ENCODE data around the gene SIGLEC15. TPM values are rescaled to one million over a fixed set of nuclear protein-coding genes. Genes with fewer than 3 reads are reported as not detected.
"Not testable (repeated sequence)": the region's sequence is repeated elsewhere in the genome, so short reads cannot be mapped to it uniquely, and the experiment has no call there.

Gene SIGLEC15
- total RNA-seq, 1 donor: 6.2 TPM

DNA sequence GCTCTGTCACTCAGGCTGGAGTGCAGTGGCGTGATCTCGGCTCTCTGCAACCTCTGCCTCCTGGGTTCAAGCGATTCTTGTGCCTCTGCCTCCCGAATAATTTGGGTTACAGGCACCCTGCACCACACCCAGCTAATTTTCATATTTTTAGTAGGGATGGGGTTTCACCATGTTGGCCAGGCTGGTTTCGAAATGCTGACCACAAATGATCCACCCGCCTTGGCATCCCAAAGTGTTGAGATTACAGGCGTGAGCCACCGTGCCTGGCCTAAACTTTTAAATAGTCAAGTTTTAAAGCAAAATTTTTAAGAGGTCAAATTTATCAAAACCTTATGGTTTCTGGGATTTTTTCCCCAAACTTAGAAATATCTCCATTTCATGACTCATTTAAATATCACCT is 6.7 kb upstream of the SIGLEC15 start:
- DNase-seq (ENCODE audit: low read depth in 2 of 3, low spot score in 2 of 3): not testable (repeated sequence)

DNA sequence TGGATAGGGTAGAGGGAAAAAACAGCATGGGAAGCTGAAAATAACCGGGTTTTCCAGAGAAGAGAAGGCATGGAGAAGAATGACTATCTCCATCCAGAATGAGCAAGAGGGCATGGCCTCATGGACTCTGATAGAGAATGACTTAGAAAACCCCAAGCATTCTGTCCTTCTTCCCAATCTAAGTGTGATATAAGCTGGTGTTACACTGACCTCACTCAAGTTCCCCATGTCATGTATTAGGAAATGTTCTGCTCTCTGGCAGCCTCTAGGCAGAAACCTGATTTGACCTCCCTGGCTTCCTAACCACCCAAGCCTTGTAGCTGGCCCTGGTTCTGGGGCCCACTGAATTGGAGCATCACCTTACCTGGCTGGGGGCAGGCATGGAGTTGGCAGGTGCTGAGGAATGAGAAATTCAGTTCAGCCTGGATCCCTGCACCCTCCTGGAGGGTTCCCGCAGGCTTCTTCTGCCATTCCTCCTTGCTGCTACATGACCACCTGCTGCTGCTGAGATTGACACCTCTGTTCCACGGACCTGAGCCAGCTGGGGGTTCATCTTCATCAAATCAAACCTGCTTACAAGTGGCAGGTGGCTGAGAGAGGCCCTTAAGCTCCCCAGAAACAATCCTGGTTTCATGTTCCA is 5.2 kb upstream of the SIGLEC15 start:
- DNase-seq (ENCODE audit: low read depth in 2 of 3, low spot score in 2 of 3): no peak

DNA sequence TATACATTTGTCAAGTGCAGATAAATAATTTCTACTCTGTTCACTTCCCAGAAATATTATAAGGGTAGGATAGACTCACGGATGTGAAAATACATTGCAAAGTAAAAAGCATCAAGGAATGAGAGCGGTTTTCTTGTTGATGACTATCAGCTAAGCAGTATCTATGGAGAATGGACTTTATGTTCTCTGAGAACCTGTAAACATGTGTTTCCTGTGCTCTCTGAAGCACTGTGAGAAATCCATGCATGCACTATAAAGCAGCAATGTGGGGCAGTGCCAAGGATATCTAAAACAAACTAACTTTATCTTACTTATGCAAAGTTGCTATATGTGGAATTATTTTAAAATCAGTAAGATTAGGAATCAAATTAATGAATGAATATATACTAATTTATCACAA is 4.4 kb upstream of the SIGLEC15 start:
- DNase-seq (ENCODE audit: low read depth in 2 of 3, low spot score in 2 of 3): peak in 1 of 3 donors; percentile 48

DNA sequence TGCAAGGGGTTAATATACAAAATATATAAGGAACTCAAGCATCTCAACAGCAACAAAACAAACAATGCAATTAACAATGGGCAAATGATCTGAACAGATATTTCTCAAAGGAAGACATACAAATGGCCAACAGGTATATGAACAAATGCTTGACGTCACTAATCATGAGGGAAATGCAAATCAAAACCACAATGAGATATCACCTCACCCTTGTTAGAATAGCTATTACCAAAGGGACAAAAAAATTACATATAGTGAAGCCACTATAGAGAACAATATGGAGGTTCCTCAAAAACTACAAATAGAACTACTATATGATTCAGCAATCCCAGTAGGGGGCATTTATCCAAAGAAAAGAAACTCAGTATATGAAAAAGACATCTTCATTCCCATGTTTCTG is 3.8 kb upstream of the SIGLEC15 start:
- DNase-seq (ENCODE audit: low read depth in 2 of 3, low spot score in 2 of 3): no peak

DNA sequence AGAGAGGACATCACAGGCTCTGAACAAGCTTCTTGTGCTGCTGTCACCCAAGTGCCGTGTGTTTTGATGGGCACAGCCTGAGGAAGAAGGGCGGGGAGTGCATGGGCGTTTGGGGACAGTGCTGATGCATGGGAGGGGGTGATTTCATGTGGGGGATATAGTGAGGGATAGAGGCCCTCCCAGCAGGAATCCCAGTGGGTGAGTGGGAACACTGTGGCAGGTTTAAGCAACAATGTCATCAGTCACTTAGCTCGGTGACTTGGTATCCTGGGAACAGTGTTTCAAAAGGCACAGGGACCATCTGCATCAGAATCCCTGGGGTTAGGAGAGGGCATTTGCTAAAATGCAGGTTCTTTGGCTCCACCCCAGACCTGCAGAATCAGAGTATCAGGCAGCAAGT is 609 bp downstream of the SIGLEC15 start:
- DNase-seq (ENCODE audit: low read depth in 2 of 3, low spot score in 2 of 3): no peak

DNA sequence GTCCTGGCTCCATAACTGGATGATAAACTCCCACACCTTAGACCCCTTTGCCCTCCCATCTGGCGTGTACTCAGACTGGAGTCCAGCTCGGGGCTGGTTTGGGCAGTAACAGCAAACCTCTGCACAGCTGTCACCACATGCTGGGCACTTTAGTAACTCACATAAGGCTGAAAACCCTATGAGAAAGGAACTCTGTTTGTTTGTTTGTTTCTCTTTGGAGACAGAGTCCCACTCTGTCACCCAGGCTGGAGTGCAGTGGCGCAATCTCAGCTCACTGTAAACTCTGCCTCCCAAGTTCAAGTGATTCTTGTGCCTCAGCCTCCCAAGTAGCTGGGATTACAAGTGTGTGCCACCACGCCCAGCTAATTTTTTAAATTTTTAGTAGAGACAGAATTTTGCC is 1.2 kb downstream of the SIGLEC15 start:
- DNase-seq (ENCODE audit: low read depth in 2 of 3, low spot score in 2 of 3): not testable (repeated sequence)

DNA sequence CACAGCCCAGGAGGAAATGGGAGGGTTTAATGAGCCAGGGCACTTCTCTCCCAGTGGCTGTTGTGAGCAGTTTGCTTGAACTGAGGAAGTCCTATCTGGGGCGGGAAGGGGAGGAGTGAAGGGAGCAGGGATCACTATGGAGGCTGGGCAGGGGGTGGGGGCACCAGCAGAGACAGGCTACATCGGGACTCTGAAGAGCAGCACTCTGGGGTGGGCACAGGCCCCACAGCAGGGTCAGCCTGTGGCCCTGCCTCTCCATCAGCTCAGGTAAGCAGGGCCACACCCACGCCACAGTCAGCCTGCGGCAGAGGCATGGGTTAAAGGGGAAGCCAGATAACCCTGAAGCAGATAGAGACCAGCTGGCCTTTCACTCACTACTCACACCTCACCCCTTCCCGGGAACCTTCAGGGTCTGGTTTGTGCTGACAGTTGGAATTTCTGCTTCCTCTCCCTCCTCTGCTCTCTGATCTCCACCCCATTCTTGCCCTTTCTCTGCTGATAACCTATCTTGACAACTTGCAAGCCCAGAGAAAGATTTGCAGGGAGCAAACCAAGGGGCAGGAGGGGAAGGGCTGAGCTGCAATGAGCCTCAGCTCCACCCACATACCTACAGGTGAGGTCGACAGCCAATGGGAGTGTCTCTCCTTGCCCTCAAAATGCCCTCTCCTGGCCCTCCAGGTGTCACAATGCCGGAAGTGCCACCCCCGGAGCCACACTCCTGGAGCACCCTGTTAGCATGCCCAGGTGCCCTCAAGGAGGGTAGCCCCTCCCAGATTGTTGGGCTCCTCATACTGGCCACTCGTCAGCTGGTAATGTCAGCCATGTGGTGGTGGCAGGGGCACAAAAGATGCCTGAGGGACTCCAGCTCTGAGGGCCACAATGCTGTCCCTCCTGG is 3.7 kb downstream of the SIGLEC15 start:
- DNase-seq (ENCODE audit: low read depth in 2 of 3, low spot score in 2 of 3): no peak

DNA sequence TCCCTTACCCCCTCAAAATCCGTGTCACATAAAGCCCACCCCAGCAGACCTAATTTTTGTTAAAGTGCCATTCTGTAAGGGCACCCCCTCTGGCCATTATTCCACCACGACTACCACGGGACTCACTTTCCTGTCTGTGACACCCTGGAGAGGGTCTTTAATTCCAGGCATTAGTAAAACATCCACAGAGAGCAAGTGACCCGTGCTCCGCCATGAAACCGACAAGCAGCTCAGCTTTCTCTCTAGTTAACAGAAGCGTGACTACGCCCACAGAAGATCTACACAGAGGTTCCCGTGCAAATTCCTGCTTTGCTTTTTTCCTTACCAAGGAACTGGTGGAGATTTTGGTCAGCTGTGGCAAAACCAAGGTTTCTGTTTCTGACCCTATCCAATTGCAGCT is 4.4 kb downstream of the SIGLEC15 start:
- no peak for DNase-seq (ENCODE audit: low read depth in 2 of 3, low spot score in 2 of 3)

DNA sequence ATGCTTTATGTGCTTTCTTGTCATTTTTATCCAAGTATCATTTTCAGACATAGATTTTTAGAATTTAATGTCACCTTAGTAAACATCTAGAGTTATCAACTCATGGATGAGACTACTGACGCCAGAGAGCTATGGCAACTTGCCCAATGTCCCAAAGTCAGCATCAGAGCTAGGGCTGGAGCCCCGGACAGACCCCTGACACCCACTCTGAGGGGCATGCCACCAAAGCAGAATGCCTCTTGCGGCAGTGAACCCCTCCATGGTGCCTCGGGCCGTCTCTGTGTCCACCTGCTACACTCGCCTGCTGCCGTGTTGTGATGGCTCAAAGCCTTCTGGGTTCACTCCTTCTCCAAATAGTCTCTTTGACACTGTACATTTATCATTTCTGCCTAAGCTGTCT is 5.4 kb downstream of the SIGLEC15 start:
- DNase-seq (ENCODE audit: low read depth in 2 of 3, low spot score in 2 of 3): no peak

DNA sequence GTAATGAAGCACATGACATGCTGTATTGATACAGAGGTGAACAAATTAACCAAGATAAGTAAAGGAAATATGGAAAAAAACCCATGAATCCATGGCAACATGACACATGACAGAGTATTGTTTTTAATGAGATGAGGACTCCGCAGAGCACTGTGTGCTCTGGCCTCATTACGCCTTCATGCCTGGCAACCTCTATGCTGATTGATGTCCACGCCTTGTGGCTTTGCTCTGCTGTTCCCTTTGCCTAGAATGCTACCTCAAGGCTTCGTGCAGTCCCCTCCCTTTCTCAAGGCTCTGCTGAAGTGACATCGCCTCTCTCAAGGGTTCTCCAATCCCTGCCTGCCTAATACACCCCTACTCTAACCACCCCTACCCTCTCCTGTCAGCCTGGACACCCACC is 8.4 kb downstream of the SIGLEC15 start:
- no peak for DNase-seq (ENCODE audit: low read depth in 2 of 3, low spot score in 2 of 3)

DNA sequence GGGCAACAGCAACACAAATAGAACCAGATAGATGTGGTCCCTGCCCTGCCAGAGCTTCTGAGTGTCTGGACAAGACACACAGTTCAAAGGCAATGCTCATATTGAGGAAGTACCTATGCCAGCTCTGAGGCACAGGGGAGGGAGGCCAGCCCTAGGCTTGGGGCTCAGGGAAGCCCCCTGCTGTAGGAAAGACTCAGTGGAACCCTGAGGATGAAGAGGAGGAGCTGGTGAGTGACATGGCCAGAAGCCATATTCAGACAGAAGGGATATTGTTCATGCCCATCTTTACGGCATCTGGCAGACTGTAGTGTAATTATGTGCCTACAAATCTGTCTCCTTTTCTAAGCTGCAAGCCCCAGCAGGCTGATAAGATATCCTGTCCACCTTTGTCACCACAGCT is 8.8 kb downstream of the SIGLEC15 start:
- DNase-seq (ENCODE audit: low read depth in 2 of 3, low spot score in 2 of 3): peak in 1 of 3 donors; percentile 56

DNA sequence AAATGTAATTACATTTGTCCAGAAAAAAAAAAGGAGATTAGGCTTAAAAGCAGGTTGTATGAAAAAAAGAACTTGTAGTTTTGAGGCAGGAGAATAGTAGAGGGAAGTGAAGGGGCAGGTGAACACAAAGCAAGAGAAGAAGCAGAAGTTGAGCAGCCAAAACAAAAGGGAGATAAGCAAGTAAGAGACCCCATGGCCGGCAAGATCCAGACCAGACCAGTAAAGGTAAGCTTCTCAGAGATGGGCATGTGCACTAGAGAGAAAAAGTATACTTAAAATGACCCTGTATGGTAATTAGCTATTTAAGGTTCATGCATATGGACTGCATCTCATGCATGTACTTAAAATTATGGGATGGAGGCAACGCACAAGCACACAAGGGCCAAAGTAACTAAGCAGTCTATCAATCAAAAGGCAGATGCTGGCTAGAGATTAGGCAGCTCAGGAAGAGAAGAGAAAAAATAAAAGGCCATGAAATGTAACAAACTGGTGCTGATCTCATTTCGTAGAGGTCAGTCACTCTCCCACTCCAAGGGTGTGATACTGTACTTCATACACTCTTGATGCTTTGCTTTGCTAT is 9.7 kb downstream of the SIGLEC15 start:
- DNase-seq (ENCODE audit: low read depth in 2 of 3, low spot score in 2 of 3): peak in 2 of 3 donors; percentile 61 to 88

DNA sequence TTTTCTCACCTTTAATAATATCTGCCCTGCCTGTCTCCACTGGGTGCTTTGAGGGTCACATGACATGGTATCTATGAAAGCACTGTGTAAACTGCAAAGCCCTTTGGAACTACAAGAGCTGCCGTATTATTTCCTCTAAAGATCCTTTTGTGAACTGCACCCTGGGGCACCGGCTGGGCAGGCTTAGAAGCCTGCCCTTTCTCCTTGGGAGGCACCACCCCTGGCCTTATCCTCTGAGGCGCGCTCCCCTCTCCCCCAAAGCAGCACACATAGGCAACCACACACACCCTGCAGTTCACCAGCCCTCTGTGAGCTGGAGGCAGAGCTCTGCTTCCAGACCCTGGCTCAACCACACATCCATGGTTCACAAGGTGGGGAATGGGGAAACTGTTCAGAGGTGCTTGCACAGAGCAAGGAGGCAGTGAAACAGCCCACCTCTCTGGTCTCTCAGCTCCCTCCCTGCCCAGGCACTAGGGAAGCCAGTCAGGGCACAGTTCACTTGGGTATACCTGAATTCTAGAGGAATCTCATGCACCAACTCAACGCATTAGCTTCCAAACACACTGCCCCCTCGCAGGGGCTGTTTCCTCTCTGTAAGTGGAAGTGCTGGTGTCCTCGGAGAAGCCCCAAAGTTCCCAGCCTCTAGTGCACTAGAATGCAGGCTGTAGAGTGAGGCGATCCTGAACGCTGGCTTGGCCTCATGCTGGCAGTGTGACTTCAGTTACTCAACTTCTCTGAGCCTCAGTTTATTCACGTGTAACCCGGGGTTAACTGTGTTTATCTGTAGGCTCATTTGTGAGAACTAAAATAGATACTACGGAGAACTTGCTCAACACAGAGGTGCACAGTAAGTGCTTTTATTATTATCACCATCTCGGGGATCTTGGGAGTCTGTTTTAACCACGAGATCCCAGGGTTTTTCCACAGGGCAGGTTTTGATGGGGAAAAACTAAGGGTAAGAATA is 11.0 kb downstream of the SIGLEC15 start:
- DNase-seq (ENCODE audit: low read depth in 2 of 3, low spot score in 2 of 3): no peak

DNA sequence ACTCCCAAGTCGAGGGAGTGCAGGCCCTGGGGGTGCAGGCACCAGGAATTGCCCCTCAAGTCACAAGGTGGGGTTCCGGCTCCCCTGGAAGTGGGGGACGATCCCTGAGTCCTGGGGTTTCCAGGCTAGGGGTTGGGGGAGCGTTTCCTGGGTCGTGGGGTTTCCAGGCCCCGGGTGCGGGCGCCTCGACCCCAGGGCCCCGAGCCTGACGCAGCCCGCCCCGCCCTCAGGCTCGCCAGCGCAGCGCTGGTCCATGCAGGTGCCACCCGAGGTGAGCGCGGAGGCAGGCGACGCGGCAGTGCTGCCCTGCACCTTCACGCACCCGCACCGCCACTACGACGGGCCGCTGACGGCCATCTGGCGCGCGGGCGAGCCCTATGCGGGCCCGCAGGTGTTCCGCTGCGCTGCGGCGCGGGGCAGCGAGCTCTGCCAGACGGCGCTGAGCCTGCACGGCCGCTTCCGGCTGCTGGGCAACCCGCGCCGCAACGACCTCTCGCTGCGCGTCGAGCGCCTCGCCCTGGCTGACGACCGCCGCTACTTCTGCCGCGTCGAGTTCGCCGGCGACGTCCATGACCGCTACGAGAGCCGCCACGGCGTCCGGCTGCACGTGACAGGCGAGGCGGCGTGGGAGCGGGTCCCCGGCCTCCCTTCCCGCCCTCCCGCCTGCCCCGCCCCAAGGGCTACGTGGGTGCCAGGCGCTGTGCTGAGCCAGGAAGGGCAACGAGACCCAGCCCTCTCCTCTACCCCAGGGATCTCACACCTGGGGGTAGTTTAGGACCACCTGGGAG is 12.0 kb downstream of the SIGLEC15 start:
- peak in 2 of 3 donors; percentile 65 to 69 for DNase-seq (ENCODE audit: low read depth in 2 of 3, low spot score in 2 of 3)

DNA sequence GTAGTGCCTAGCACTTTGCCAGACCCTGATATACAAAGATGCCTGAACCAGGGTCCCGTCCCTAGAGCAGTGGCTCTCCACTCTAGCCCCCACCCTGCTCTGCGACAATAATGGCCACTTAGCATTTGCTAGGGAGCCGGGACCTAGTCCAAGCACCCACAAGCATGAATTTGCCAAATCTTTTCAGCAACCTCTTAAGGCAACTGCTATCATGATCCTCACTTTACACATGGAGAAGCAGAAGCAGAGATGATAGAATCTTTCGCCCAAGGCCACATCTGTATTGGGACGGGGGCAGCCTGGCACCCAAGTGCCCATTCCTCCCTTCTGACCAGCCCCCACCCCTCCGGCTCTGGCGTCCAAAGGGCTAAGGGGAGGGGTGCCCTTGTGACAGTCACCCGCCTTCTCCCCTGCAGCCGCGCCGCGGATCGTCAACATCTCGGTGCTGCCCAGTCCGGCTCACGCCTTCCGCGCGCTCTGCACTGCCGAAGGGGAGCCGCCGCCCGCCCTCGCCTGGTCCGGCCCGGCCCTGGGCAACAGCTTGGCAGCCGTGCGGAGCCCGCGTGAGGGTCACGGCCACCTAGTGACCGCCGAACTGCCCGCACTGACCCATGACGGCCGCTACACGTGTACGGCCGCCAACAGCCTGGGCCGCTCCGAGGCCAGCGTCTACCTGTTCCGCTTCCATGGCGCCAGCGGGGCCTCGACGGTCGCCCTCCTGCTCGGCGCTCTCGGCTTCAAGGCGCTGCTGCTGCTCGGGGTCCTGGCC is 13.0 kb downstream of the SIGLEC15 start:
- DNase-seq (ENCODE audit: low read depth in 2 of 3, low spot score in 2 of 3): no peak

DNA sequence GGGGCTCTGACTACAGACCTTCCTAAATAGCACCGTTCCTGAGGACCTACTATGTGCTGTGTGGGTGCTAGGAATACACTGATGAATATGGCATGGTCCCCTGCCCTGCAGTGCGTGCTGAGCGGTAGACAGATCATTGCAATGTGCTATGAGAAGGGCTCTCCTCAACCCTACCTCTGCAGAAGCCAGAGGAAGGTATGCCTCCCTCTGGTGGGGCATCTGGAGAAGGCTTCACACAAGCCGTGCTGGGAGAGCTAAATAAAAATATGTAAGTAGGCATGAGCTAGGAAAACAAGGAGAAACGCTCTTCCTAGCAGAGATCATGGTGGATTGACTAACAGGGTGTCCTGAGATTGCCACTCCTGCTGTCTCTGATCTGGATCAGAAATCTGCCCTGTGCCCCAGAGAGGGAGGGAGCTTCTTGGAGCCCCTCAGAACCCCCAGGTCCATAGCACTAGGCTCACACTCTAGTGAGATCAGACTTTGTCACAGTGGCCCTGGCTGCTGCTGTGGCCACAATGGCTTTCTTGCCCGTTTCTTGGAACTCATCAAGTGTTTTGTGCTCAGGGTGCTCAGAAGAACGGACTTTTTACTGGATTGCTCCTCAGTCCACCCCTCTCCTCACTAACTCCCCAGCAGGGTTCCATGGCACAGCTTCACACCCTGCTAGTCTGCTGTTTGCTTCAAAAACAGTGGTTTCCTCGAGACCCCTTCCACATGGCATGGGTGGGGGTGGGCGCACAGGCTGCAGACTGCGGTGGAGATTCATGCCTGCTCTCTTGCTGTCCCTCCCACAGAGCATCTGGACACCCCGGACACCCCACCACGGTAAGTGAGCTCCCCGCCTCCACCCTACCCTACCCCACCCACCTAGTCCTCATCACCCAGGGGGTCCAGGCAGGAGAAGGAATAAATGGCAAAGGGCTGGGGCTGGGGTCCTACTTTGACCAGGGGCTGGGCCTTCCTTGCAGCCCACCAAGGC is 14.2 kb downstream of the SIGLEC15 start:
- peak in 2 of 3 donors; percentile 74 to 87 for DNase-seq (ENCODE audit: low read depth in 2 of 3, low spot score in 2 of 3)

DNA sequence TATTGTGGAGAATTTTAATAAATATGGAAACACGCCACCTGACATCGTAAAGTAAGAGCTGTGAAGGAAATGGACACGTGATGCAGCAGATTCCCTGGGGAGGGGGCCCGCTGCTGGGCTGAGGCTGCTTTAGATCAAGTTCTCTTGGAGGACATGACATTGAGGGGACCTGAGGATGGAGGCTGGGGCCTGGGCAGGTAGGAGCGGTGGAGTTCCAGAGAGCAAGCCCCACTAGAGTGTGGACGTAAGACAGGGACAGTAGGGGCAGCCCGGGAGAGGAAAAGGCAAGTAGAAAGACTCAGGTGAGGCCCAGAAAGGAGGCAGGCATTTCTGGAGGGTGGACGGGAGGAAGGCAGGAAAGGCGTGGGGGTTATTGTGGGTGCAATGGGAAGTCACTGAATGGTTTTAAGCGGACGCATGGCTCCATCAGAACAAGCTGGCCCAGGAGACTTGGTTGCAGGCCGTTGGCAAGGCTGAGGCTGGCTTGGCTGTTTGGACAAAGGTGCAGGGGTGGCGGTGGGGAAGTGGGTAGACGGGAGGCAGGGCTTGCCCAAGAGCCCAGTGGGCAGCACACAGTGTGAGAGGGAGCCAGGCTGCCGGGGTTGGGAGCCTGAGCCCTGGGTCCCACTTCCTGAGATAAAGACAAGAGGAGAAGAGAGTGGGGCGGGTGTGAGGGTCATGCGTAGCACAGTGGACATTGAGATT is 15.7 kb downstream of the SIGLEC15 start:
- DNase-seq (ENCODE audit: low read depth in 2 of 3, low spot score in 2 of 3): no peak
